B cell (primary cell): ENCODE results near the gene ALDH1A1.

Experiments
- EZH2 ChIP-seq: IDR thresholded peaks from 2 replicates; pipeline ENCODE4 v1.6.1; 2012; ENCODE audit warnings: borderline replicate concordance, low read depth, mild to moderate bottlenecking, moderate library complexity, low read length; ENCODE audit not compliant: insufficient read depth, poor library complexity, severe bottlenecking
- TF ChIP-seq, protein P1 (sequence below): fragments of 200-600 bp; IDR thresholded peaks from one replicate; pipeline ENCODE4 v1.8.0; 2022; ENCODE audit warnings: antibody characterized with exemption, mild to moderate bottlenecking

DNA sequence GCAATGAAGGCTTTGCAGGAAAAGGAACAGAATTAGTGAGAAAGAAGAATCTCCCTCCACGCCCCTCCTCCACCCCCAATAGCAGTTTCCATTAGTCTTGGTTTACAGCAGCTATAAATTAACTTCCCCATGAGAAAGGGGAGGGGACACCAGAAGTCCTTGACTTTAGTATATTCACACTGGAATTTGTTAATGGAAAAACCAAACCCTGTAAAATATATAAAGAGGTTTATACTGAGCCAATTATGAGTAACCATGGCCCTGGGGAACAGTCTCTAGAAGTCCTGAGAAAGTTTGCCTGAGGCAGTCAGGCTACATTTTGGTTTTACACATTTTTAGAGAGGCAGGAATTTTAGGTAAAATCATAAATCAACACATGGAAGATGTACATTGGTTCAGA is 88.5 kb downstream of the ALDH1A1 start:
- TF ChIP-seq, protein P1, sequence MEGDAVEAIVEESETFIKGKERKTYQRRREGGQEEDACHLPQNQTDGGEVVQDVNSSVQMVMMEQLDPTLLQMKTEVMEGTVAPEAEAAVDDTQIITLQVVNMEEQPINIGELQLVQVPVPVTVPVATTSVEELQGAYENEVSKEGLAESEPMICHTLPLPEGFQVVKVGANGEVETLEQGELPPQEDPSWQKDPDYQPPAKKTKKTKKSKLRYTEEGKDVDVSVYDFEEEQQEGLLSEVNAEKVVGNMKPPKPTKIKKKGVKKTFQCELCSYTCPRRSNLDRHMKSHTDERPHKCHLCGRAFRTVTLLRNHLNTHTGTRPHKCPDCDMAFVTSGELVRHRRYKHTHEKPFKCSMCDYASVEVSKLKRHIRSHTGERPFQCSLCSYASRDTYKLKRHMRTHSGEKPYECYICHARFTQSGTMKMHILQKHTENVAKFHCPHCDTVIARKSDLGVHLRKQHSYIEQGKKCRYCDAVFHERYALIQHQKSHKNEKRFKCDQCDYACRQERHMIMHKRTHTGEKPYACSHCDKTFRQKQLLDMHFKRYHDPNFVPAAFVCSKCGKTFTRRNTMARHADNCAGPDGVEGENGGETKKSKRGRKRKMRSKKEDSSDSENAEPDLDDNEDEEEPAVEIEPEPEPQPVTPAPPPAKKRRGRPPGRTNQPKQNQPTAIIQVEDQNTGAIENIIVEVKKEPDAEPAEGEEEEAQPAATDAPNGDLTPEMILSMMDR = no peak
- TF ChIP-seq EZH2 = no peak
